ENCODE data around the gene HAUS3.
"Not testable (repeated sequence)": the region's sequence is repeated elsewhere in the genome, so short reads cannot be mapped to it uniquely, and the experiment has no call there.

The HAUS3 gene

GRCh38 chr4:2212831-2213230, 29.1 kb downstream of the HAUS3 start:
- ATAC-seq: no peak
- no peak for TF ChIP-seq ZNF70 (CRISPR knock-in tag; IDR thresholded peaks at IDR 0.05)
- TF ChIP-seq CREB5 (CRISPR knock-in tag; IDR thresholded peaks at IDR 0.05; ENCODE audit: low read depth): no peak
- TF ChIP-seq ZFP3 (CRISPR knock-in tag; IDR thresholded peaks at IDR 0.05): no peak
- no peak for TF ChIP-seq TOX (CRISPR knock-in tag; IDR thresholded peaks at IDR 0.05; ENCODE audit: borderline replicate concordance)
- TF ChIP-seq ARNTL (CRISPR knock-in tag; IDR thresholded peaks at IDR 0.05; ENCODE audit: borderline replicate concordance, low read depth): no peak
- no peak for TF ChIP-seq CSRNP3 (CRISPR knock-in tag; IDR thresholded peaks at IDR 0.05)
- TF ChIP-seq PATZ1 (CRISPR knock-in tag; IDR thresholded peaks at IDR 0.05; ENCODE audit: borderline replicate concordance): no peak
- no peak for TF ChIP-seq POU6F1 (CRISPR knock-in tag; IDR thresholded peaks at IDR 0.05; ENCODE audit: borderline replicate concordance, low read depth)
- no peak for TF ChIP-seq ZFP30 (CRISPR knock-in tag; IDR thresholded peaks at IDR 0.05)

- ATAC-seq: not testable (repeated sequence)
These were observed 39.1 kb downstream of the HAUS3 start for GRCh38 chr4:2202789-2203188.

GRCh38 chr4:2194496-2194895, 47.4 kb downstream of the HAUS3 start:
- ATAC-seq: no peak
- TF ChIP-seq PPARA (CRISPR knock-in tag; IDR thresholded peaks at IDR 0.05; ENCODE audit: borderline replicate concordance) (no peak), CSDC2 (CRISPR knock-in tag; IDR thresholded peaks at IDR 0.05) (no peak), ZNF565 (CRISPR knock-in tag; conservative IDR thresholded peaks at IDR 0.05; ENCODE audit: low read depth) (no peak), RARB (CRISPR knock-in tag; IDR thresholded peaks at IDR 0.05) (no peak), ARNTL (CRISPR knock-in tag; IDR thresholded peaks at IDR 0.05; ENCODE audit: borderline replicate concordance, low read depth) (no peak), TOX (CRISPR knock-in tag; IDR thresholded peaks at IDR 0.05; ENCODE audit: borderline replicate concordance) (no peak), ZNF8 (CRISPR knock-in tag; IDR thresholded peaks at IDR 0.05) (no peak), TSHZ2 (CRISPR knock-in tag; IDR thresholded peaks at IDR 0.05) (no peak), POU6F1 (CRISPR knock-in tag; IDR thresholded peaks at IDR 0.05; ENCODE audit: borderline replicate concordance, low read depth) (no peak), TCF4 (CRISPR knock-in tag; IDR thresholded peaks at IDR 0.05; ENCODE audit: borderline replicate concordance) (no peak), ZFP3 (CRISPR knock-in tag; IDR thresholded peaks at IDR 0.05) (no peak)

- no peak for ATAC-seq
- TF ChIP-seq GLIS3 (CRISPR knock-in tag; IDR thresholded peaks at IDR 0.05) (no peak), PATZ1 (CRISPR knock-in tag; IDR thresholded peaks at IDR 0.05; ENCODE audit: borderline replicate concordance) (no peak), TOX (CRISPR knock-in tag; IDR thresholded peaks at IDR 0.05; ENCODE audit: borderline replicate concordance) (no peak), ZC3H10 (CRISPR knock-in tag; IDR thresholded peaks at IDR 0.05) (no peak), CSDC2 (CRISPR knock-in tag; IDR thresholded peaks at IDR 0.05) (no peak), RARB (CRISPR knock-in tag; IDR thresholded peaks at IDR 0.05) (no peak), TSHZ2 (CRISPR knock-in tag; IDR thresholded peaks at IDR 0.05) (no peak)
These were observed 48.6 kb downstream of the HAUS3 start for GRCh38 chr4:2193326-2193725.

Measured in SK-N-SH treated with all-trans-retinoic acid at 6 μM for 48 hours (cell line).